GM12872 (cell line): ENCODE results near the gene LOC128125822.

Experiments used
- TF ChIP-seq, protein P1 (sequence below): IDR thresholded peaks from 3 replicates; pipeline ENCODE4 v1.5.1; 2011; ENCODE audit warnings: low read depth, mild to moderate bottlenecking, low read length, moderate library complexity; ENCODE audit not compliant: insufficient read depth

The LOC128125822 gene

DNA sequence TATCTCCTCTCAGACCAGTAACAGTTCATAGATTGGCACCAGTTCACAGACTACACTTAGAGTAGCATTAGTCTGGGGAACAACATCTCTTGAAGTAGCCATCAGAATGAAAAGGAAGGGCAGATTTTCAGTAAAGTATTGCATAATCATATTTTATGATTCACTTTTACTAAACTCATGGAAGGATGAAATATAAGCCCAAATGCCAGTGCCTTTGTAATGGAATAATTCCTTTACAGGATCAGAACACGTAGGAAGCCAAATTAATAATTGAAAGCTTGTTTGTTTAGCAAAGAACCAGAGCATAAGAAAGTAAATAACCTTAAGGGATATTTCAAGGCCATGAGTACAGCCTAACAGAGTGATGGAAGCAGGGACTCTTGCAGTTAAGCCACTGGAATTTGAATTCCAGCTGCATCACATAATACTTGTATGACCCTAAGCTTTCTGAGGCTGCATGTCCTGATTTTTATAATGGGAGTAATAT is 11.4 kb upstream of the LOC128125822 start:
- TF ChIP-seq, protein P1, sequence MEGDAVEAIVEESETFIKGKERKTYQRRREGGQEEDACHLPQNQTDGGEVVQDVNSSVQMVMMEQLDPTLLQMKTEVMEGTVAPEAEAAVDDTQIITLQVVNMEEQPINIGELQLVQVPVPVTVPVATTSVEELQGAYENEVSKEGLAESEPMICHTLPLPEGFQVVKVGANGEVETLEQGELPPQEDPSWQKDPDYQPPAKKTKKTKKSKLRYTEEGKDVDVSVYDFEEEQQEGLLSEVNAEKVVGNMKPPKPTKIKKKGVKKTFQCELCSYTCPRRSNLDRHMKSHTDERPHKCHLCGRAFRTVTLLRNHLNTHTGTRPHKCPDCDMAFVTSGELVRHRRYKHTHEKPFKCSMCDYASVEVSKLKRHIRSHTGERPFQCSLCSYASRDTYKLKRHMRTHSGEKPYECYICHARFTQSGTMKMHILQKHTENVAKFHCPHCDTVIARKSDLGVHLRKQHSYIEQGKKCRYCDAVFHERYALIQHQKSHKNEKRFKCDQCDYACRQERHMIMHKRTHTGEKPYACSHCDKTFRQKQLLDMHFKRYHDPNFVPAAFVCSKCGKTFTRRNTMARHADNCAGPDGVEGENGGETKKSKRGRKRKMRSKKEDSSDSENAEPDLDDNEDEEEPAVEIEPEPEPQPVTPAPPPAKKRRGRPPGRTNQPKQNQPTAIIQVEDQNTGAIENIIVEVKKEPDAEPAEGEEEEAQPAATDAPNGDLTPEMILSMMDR, result no peak

DNA sequence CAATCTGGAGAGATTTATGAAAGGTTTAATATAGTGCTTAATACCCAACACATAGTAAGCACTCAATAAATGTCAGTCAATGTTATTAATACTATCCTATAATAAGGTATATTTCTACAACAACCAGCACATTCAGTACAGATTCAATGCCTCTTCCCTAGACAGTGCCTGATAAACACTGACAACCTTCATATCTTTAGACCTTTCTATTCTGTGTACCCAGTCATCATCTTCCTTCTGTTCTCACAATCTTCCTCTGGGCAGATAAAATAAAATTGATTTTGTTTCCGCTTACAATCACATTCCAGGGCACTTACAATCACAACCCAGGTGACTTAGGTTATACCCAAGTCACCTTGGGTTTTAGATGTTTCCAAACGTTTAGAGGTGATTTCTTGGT is 11.0 kb upstream of the LOC128125822 start:
- TF ChIP-seq, protein P1, result no peak

DNA sequence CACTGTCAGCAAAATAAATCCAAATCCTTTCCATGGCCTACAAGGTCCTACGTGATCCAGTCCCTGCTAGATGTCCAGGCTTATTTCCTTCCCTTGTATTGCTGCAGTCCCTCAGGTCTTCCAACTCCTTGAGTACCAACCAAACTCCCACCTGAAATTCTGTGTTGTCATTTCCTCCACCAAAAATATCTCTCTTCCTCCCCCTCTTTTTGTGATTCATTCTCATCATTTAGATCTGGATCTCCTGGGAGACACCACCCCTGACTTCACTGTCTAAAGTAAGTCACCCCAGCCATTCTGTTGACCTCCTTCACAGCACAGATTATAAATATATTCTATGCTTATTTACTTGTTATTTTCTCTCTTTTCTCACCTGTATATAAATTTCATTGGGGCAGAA is 9.0 kb upstream of the LOC128125822 start:
- TF ChIP-seq, protein P1, result no peak

DNA sequence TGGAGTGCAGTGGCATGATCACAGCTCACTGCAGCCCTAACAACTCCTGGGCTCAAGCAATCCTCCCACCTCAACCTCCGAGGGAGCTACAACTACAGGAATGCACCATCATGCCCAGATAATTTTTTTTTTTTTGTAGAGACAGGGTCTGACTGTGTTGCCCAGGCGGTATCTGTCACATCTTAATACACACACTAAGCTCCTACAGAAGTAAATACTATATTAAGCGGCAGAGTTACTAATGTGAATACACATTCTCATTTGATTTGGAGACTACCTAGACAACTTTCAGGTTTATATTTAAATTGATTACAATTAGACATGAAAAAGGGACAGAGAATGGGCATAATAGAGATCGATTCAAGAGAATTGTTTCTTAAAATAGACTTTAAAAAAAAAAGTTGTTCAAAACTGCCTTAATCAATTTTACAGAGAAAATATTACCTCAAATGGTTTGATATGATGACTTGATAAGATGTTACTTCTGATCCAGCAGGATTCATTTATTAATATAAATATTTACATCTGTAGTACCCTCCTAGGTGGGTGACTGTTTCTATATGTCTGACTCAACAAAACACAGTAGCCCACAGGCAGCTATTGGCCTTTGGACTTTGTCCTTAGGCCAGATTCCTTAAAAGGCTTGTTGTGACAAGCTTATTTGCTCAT is 7.1 kb upstream of the LOC128125822 start:
- TF ChIP-seq, protein P1, result no peak

DNA sequence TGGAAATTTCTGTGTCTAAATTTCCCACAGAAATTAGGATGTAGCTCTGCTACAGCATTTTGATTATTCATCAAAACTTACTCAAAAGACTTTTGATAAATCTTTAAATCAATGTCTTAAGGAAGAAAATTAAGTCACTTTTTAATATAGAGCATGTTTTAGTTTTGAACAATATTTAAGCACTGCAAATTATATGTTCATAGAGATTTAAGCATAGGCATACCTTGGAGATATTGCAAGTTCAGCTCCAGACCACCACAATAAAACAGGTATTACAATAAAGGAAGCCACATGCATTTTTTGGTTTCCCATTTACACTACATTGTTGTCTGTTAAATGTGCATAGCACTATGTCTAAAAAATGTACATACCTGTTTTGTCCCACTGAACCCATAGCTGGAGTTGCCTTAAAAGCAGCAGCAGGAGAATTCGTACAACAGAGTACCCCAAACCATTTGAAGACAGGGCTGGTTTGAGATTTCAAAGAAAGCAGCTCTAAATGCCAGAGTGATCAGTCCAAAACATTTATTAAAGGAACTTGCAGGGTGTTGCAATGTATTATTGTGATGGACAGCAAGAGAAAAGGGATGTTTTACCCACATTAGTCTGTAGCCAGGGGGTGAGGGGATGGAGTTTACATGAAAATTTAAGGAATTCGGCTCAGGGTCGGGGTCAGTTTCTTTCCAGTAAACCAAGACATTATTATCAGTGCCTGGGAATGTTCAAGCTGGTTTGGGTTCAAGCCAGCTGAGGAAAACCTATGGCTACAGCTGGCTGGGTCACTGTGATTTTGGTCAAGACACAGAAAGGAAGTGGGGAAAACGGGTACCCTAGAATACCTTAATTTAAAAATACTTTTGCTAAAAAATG is 6.3 kb upstream of the LOC128125822 start:
- TF ChIP-seq, protein P1, result no peak

DNA sequence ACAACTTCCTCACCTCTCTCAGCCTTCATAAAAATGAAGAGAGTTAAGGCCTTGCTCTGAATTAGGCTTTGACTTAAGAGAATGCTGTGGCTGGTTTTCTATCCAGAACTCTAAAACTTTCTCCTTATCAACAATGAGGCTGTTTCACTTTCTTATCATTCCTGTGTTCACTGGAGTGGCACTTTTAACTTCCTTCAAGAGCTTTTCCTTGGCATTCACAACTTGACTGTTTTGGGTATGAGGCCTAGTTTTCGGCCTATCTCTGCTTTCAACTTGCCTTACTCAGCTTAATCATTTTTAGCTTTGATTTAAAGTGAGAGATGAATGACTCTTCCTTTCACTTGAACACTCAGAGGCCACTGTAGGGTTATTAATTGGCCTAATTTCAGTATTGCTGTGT is 4.3 kb upstream of the LOC128125822 start:
- TF ChIP-seq, protein P1, result no peak

DNA sequence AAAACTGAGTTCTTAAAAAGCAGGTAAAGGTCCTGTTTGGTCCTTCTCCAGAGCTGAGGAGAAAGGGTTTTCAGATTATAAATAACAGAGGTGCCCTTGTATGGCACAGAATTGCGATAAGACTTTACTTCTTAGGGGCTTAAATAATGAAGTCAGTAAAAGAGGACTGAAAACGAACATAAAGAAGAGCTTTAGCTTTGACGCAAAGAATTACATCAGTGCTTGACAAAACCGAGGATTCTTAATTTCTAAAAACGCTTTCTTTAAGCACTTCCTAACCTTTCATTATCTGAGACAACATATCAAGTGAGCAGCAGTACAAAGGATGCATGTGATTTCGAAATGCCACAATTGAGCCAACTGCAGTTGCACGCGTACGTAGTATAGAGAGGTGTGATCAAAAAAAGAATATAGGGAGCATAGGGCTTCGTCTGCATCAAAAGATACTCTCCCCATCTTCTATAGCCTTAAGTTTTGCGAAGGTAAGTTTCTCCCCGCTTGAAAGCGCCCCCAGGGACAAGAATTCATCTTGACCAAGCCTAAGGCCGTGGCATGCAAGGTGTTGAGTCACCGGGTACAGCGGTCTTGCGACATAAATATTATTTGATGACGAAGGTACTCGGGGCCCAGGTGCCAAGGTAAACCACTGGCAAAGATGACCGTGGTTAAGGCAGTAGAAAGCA is 778 bp upstream of the LOC128125822 start:
- TF ChIP-seq, protein P1, result no peak
